Measurements from ENCODE around the gene TMEM109.

DNA sequence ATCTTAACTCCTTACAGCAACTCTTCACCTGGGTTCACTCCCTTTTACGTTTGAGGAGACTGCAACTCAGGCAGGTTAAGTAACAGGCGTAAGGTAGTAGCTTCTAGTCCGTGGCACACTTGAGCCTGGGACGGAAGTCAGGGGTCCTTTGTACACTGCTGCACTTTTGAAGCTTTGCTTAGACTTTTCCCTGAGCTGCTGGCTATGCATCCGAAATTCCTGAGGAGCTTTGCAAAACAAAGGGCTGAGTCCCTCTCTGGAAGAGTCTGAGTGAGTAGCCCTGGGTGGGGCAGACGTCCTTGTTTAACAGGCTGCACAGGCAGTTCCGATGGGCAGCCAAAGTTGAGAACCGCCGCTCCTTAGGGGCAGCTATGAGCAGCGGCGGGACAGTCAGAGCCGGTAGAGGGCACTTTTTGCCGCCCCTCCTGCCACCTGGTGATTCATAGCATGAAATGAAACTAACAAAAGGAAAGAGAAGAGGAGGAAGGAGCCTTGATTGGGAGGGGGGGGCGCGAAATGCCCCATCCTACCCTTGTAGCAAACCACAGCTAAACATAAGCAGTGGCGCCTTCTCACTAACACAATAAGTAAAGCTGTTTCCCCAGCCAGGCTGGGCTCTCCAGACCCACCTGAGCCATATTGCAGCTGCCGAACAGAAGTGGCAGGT, 1.4 kb downstream of the TMEM109 start:
- TF ChIP-seq EZH2 (IDR thresholded peaks at IDR 0.05; ENCODE audit: insufficient read depth, poor library complexity, severe bottlenecking) (no peak), EZH2phosphoT487 (IDR thresholded peaks at IDR 0.05; ENCODE audit: insufficient read depth, low read depth) (no peak)

Measured in GM23248 (cell line).